A549 (cell line): ENCODE results near the gene TCHP. TPM values are rescaled to one million over a fixed set of nuclear protein-coding genes. Genes with fewer than 3 reads are reported as not detected.

Experiments
- ATAC-seq, 2 experiments: fragments of 200-7000 bp in 1 of 2; fragments of >200 bp in 1 of 2; cut with Nextera tagmentation in 1 of 2; cut with Tn5 transposase in 1 of 2; 3 replicates each; pipeline versions ENCODE4 v1.8.0 to v1.9.1; 2018 to 2020; ENCODE audit warnings: mild to moderate bottlenecking in 1 of 2, moderate library complexity in 1 of 2
- CTCF ChIA-PET: fragments of 300-600 bp; sonication (Branson Sonifier 250); formaldehyde crosslinking; extraction: SDS; loops from one replicate; lab custom pipeline; 2021; ENCODE audit warnings: antibody characterized with exemption, inconsistent platforms; lab: Yijun Ruan, JAX
- POLR2A ChIA-PET: fragments of 350-600 bp; formaldehyde crosslinking; extraction: SDS; loops from one replicate; lab custom pipeline; 2021; ENCODE audit warnings: antibody characterized with exemption, inconsistent platforms; lab: Yijun Ruan, JAX
- DNase-seq, 2 experiments: peaks; one replicate each; pipeline versions ENCODE4 v3.0.0 to v3.0.0-alpha.2; 2011 to 2016; ENCODE audit warnings: low read depth in 1 of 2, low spot score in 1 of 2
- FAIRE-seq: peaks from 2 replicates; lab custom pipeline; 2011; peaks lifted over from hg19 to GRCh38; lab: Jason Lieb, UNC
- H3K27ac ChIP-seq, 2 experiments: fragments of >200 bp; sonication (Bioruptor Twin); formaldehyde crosslinking; 3 replicates each; pipeline ENCODE4 v1.5.1; 2016 to 2017
- H3K4me1 ChIP-seq: fragments of >200 bp; sonication (Bioruptor Twin); formaldehyde crosslinking; 3 replicates; pipeline ENCODE4 v1.6.1; 2016
- H3K4me2 ChIP-seq: fragments of >200 bp; sonication (Bioruptor Twin); formaldehyde crosslinking; 3 replicates; pipeline ENCODE4 v1.6.1; 2016
- H3K4me3 ChIP-seq: fragments of >200 bp; sonication (Bioruptor Twin); formaldehyde crosslinking; 3 replicates; pipeline ENCODE4 v1.5.1; 2016
- H3K9me3 ChIP-seq: fragments of >200 bp; sonication (Bioruptor Twin); formaldehyde crosslinking; 3 replicates; pipeline ENCODE4 v1.6.1; 2016
- BCL3 ChIP-seq: fragments of >200 bp; sonication (Bioruptor Twin); formaldehyde crosslinking; IDR thresholded peaks from 3 replicates; pipeline ENCODE4 v1.6.1; 2016
- BHLHE40 ChIP-seq: IDR thresholded peaks from 2 replicates; pipeline ENCODE4 v1.6.1; 2012; ENCODE audit warnings: low read depth, low read length, inconsistent platforms
- CBX2 ChIP-seq: fragments of 200-600 bp; sonication (generic); IDR thresholded peaks from 2 replicates; pipeline ENCODE4 v1.6.1; 2016; ENCODE audit warnings: low read depth, mild to moderate bottlenecking, borderline replicate concordance
- CHD4 ChIP-seq: fragments of 200-600 bp; sonication (generic); IDR thresholded peaks from 2 replicates; pipeline ENCODE4 v1.6.1; 2016; ENCODE audit warnings: antibody characterized with exemption, mild to moderate bottlenecking, borderline replicate concordance
- EHF ChIP-seq: fragments of 250-450 bp; sonication (Bioruptor Pico); IDR thresholded peaks from 2 replicates; pipeline ENCODE4 v1.5.0; 2020; ENCODE audit warnings: mild to moderate bottlenecking
- FOSL2 ChIP-seq, 2 experiments: fragments of 450-650 bp in 1 of 2; fragments of >200 bp in 1 of 2; sonication (Bioruptor Twin) in 1 of 2; formaldehyde crosslinking; IDR thresholded peaks; 2 replicates each; pipeline versions ENCODE4 v1.5.0 to v1.6.1; 2016 to 2020; ENCODE audit warnings: mild to moderate bottlenecking in 1 of 2, moderate library complexity in 1 of 2
- HDAC2 ChIP-seq: fragments of 200-600 bp; sonication (generic); IDR thresholded peaks from 2 replicates; pipeline ENCODE4 v1.6.1; 2016
- HEYL ChIP-seq: fragments of 250-450 bp; sonication (Bioruptor Pico); IDR thresholded peaks from 2 replicates; pipeline ENCODE4 v1.8.0; 2021; ENCODE audit warnings: mild to moderate bottlenecking, moderate library complexity
- HOXA7 ChIP-seq: fragments of 250-450 bp; sonication (Bioruptor Pico); IDR thresholded peaks from 2 replicates; pipeline ENCODE4 v1.5.0; 2020; ENCODE audit warnings: mild to moderate bottlenecking, moderate library complexity
- HOXB13 ChIP-seq: fragments of 250-450 bp; sonication (Bioruptor Pico); IDR thresholded peaks from 2 replicates; pipeline ENCODE4 v1.5.0; 2020; ENCODE audit warnings: low read depth, mild to moderate bottlenecking, moderate library complexity
- HOXB5 ChIP-seq: fragments of 250-450 bp; sonication (Bioruptor Pico); IDR thresholded peaks from 2 replicates; pipeline ENCODE4 v1.5.0; 2020; ENCODE audit warnings: mild to moderate bottlenecking, moderate library complexity
- JUN ChIP-seq, 2 experiments: fragments of >200 bp; sonication (Bioruptor Twin); formaldehyde crosslinking; IDR thresholded peaks; 2 replicates in 1 of 2; 3 replicates in 1 of 2; pipeline ENCODE4 v1.6.1; 2016 to 2017
- KDM1A ChIP-seq: fragments of 200-600 bp; sonication (generic); IDR thresholded peaks from 2 replicates; pipeline ENCODE4 v1.6.1; 2016; ENCODE audit warnings: low read depth, mild to moderate bottlenecking
- MAFK ChIP-seq: fragments of 450-650 bp; IDR thresholded peaks from 2 replicates; pipeline ENCODE4 v1.6.1; 2014; ENCODE audit not compliant: partially characterized antibody
- MAX ChIP-seq: IDR thresholded peaks from 2 replicates; pipeline ENCODE4 v1.6.1; 2012
- MAZ ChIP-seq: fragments of 150-350 bp; IDR thresholded peaks from 2 replicates; pipeline ENCODE4 v1.6.1; 2014; ENCODE audit warnings: antibody characterized with exemption, low read depth, low read length, borderline replicate concordance
- NFE2L2 ChIP-seq: fragments of 150-350 bp; conservative IDR thresholded peaks from 2 replicates; pipeline ENCODE4 v1.6.1; 2014; ENCODE audit warnings: low read length
- NPAS2 ChIP-seq: fragments of 250-450 bp; sonication (Bioruptor Pico); IDR thresholded peaks from 2 replicates; pipeline ENCODE4 v1.8.0; 2022; ENCODE audit warnings: mild to moderate bottlenecking, moderate library complexity, borderline replicate concordance
- PHF8 ChIP-seq: fragments of 200-600 bp; sonication (generic); IDR thresholded peaks from 2 replicates; pipeline ENCODE4 v1.6.1; 2016; ENCODE audit warnings: low read depth, mild to moderate bottlenecking, antibody characterized with exemption, moderate library complexity, borderline replicate concordance
- RAD21 ChIP-seq, 2 experiments: fragments of >200 bp in 1 of 2; sonication (Bioruptor Twin) in 1 of 2; formaldehyde crosslinking in 1 of 2; IDR thresholded peaks in 1 of 2; conservative IDR thresholded peaks in 1 of 2; 2 replicates in 1 of 2; 3 replicates in 1 of 2; pipeline ENCODE4 v1.6.1; 2012 to 2018; ENCODE audit warnings: inconsistent platforms in 1 of 2
- RARB ChIP-seq: fragments of 250-450 bp; sonication (Bioruptor Pico); IDR thresholded peaks from 2 replicates; pipeline ENCODE4 v1.8.0; 2021; ENCODE audit warnings: mild to moderate bottlenecking, moderate library complexity
- RNF2 ChIP-seq: fragments of 200-600 bp; sonication (generic); IDR thresholded peaks from 2 replicates; pipeline ENCODE4 v1.6.1; 2016; ENCODE audit warnings: low read depth, mild to moderate bottlenecking, antibody characterized with exemption, moderate library complexity, borderline replicate concordance
- SMC3 ChIP-seq: fragments of >200 bp; sonication (Bioruptor Twin); formaldehyde crosslinking; IDR thresholded peaks from 3 replicates; pipeline ENCODE4 v1.6.1; 2018; ENCODE audit warnings: inconsistent platforms
- ZC3H11A ChIP-seq: fragments of 450-650 bp; IDR thresholded peaks from 2 replicates; pipeline ENCODE4 v1.6.1; 2014; ENCODE audit warnings: antibody characterized with exemption, mild to moderate bottlenecking
- ZSCAN20 ChIP-seq: fragments of 250-450 bp; sonication (Bioruptor Pico); IDR thresholded peaks from 2 replicates; pipeline ENCODE4 v1.8.0; 2022; ENCODE audit warnings: mild to moderate bottlenecking, moderate library complexity
- WGBS: methylation state at CpG from one replicate; pipeline ENCODE4 v1.1.6; 2017; ENCODE audit errors: missing lambda C conversion rate; 5-methylcytosine and 5-hydroxymethylcytosine counted together
- polyA plus RNA-seq, 4 experiments: library from polyadenylated mRNA; depleted of rRNA in 3 of 4; stranded (reverse); fragments of >200 nt; fragmentation: RNase III in 1 of 4; extraction: RNeasy Plus Mini Kit Qiagen cat#74134 plus additional on column Dnase treatment in 1 of 4; gene quantifications; 2 replicates in 3 of 4; 3 replicates in 1 of 4; pipeline ENCODE4 v1.2.3, GENCODE V29; 2011 to 2017
- TF ChIP-seq, protein P1 (sequence below): IDR thresholded peaks from 2 replicates; pipeline ENCODE4 v1.6.1; 2012

TCHP gene
- polyA plus RNA-seq, 2 of the 4 experiments (the other 2 are of a cell fraction): 18.4 to 33.4 TPM

- Histone ChIP-seq H3K4me2 (no peak overlapping the region), H3K27ac (no peak overlapping the region), H3K9me3 (no peaks in the 10 kb centered on the region), H3K4me1 (no peaks in the 10 kb centered on the region), H3K4me3 (no peak overlapping the region)
- TF ChIP-seq HOXA7 (CRISPR knock-in tag) (no peak), HDAC2 (no peak), MAFK (no peak), KDM1A (no peak), FOSL2 (IDR thresholded peaks at IDR 0.05) (no peak), FOSL2 (CRISPR knock-in tag; IDR thresholded peaks at IDR 0.05) (no peak), NPAS2 (CRISPR knock-in tag) (no peak), ZC3H11A (no peak), RAD21 (conservative IDR thresholded peaks at IDR 0.05 in 1 of 2, IDR thresholded peaks at IDR 0.05 in 1 of 2) (no peak), SMC3 (no peak), HOXB5 (CRISPR knock-in tag) (no peak), HOXB13 (CRISPR knock-in tag) (no peak), CBX2 (no peak), HEYL (no peak), RNF2 (no peak), PHF8 (no peak), JUN (IDR thresholded peaks at IDR 0.05) (no peak), NFE2L2 (no peak)
- TF ChIP-seq, protein P1, sequence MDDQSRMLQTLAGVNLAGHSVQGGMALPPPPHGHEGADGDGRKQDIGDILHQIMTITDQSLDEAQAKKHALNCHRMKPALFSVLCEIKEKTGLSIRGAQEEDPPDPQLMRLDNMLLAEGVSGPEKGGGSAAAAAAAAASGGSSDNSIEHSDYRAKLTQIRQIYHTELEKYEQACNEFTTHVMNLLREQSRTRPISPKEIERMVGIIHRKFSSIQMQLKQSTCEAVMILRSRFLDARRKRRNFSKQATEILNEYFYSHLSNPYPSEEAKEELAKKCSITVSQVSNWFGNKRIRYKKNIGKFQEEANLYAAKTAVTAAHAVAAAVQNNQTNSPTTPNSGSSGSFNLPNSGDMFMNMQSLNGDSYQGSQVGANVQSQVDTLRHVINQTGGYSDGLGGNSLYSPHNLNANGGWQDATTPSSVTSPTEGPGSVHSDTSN: no peak
- ATAC-seq (no peak), DNase-seq (no peak), FAIRE-seq (no peak)
- ChIA-PET POLR2A (no interaction called here), CTCF (interaction anchor here (2.2 to 3.8 kb wide), 3 partner anchors 10 to 69 kb away, joined by 6 to 12 read pairs (median 12); no protein-coding TSS in a partner anchor)
- 87% methylated on average over 4 of the region's 4 CpGs for WGBS
Observed at GRCh38 chr12:109921982-109922381, 21.9 kb downstream of the TCHP start.

DNA sequence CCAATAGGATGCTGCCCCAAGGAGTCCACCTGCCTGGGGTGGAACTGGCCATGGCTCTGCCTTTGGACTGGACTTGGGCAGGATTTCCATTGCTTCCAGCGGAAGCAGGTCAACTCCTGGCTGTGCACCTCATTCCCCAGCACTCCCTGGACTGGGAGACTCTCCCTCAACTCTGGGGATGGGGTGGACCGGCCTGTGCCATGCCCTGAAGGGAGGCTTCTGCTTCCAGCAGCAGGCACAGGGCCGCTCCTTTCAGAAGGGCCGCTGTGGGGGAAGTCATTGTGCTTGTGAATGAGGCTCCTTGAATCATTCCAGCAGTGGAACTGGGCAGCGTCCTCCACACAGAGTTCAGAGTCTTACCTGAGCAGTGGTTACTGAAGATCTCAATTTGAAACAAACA, 23.0 kb downstream of the TCHP start:
- ChIA-PET POLR2A (no interaction called here), CTCF (interaction anchor here (2.2 kb wide), 1 partner anchor 18 kb away, joined by 6 read pairs; no protein-coding TSS in a partner anchor)
- H3K9me3 ChIP-seq: no peaks in the 10 kb centered on the region
- ATAC-seq (no peak), DNase-seq (no peak), FAIRE-seq (no peak)
- H3K4me2 ChIP-seq: no peak overlapping the region
- no peaks in the 10 kb centered on the region for H3K4me1 ChIP-seq
- no peak for TF ChIP-seq KDM1A
- no peak for TF ChIP-seq EHF
- TF ChIP-seq PHF8: no peak
- TF ChIP-seq MAX: no peak
- TF ChIP-seq BHLHE40: no peak
- TF ChIP-seq BCL3: no peak
- no peak for TF ChIP-seq ZSCAN20
- TF ChIP-seq RARB (CRISPR knock-in tag): no peak
- no peak for TF ChIP-seq CBX2
- no peak for TF ChIP-seq CHD4
- no peak for TF ChIP-seq MAZ
- no peak for TF ChIP-seq MAFK
- TF ChIP-seq RAD21 (conservative IDR thresholded peaks at IDR 0.05 in 1 of 2, IDR thresholded peaks at IDR 0.05 in 1 of 2): no peak
- TF ChIP-seq HDAC2: no peak
- TF ChIP-seq HOXB13 (CRISPR knock-in tag): no peak
- no peak for TF ChIP-seq FOSL2 (IDR thresholded peaks at IDR 0.05)
- TF ChIP-seq FOSL2 (CRISPR knock-in tag; IDR thresholded peaks at IDR 0.05): no peak
- no peak overlapping the region for H3K27ac ChIP-seq
- 89% methylated on average over 5 of the region's 5 CpGs for WGBS
- no peak overlapping the region for H3K4me3 ChIP-seq
